ENCODE data around the gene JAK1. TPM values are rescaled to one million over a fixed set of nuclear protein-coding genes. Genes with fewer than 3 reads are reported as not detected.

JAK1 gene
- total and polyA plus RNA-seq, 2 donors (not counting 3 experiments of a cell fraction or from before 2014, with no cell fraction given) = 68.8 to 177 TPM

DNA sequence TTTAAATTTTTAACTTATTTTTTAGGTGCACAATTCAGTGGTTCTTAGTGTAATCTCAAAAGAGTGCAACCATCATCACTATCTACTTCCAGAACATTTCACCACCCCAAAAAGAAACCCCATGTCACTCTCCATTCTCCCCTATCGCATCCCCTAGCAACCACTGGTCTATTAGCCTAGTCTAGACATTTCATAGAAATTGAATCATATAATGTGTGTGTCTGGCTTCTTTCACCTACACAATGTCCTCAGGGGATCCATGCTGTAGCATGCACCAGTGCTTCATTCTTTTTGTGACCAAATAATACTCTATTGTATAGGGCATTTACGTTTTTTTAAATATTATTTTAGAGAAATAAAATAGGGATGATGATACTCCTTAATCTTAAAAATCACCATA, 64.7 kb downstream of the JAK1 start:
- Histone ChIP-seq H3K36me3 (ENCODE audit: control insufficient read depth in 2 of 2, extremely low read depth in 1 of 2, insufficient read depth in 2 of 2, low read length in 2 of 2) (no peaks in the 10 kb centered on the region), H3K27ac (ENCODE audit: insufficient read depth, low read depth, low read length) (no peak overlapping the region), H3K4me3 (replicated peaks in 1 of 3; ENCODE audit: insufficient read depth in 1 of 3, low read depth in 1 of 3, low read length in 3 of 3) (no peak overlapping the region), H3K4me2 (ENCODE audit: insufficient read depth, low read length) (no peak overlapping the region), H3K4me1 (ENCODE audit: control insufficient read depth, extremely low read depth, insufficient read depth, low read length) (peaks cover 27% of the 10 kb centered on the region), H3K9me3 (replicated peaks; ENCODE audit: control insufficient read depth, insufficient read depth, low read length) (no peaks in the 10 kb centered on the region), H4K20me1 (replicated peaks; ENCODE audit: control insufficient read depth, extremely low read depth, insufficient read depth, low read length) (peaks cover 4% of the 10 kb centered on the region), H3K79me2 (ENCODE audit: control insufficient read depth, insufficient read depth, low read length) (peaks cover 80% of the 10 kb centered on the region), H3K9me1 (replicated peaks; ENCODE audit: control insufficient read depth, extremely low read depth, insufficient read depth, low read length) (no peaks in the 10 kb centered on the region), H3K9ac (replicated peaks; ENCODE audit: extremely low read depth, insufficient read depth, low read length) (no peak overlapping the region), H3K27me3 (ENCODE audit: control insufficient read depth in 2 of 2, insufficient read depth in 2 of 2, low read length in 2 of 2) (no peaks in the 10 kb centered on the region), H2AFZ (ENCODE audit: low read depth, low read length) (no peak overlapping the region)
- no peak for FAIRE-seq
- no peak for DNase-seq (ENCODE audit: low read depth, low spot score)
- ChIA-PET CTCF (no interaction called here), POLR2A (no interaction called here)
- TF ChIP-seq POLR2A (IDR thresholded peaks at IDR 0.05; ENCODE audit: low read depth, low read length) = no peak
- TF ChIP-seq JUN (IDR thresholded peaks at IDR 0.05; ENCODE audit: borderline replicate concordance, insufficient read depth, insufficient read length, low read depth) = no peak
- TF ChIP-seq GATA2 (IDR thresholded peaks at IDR 0.05; ENCODE audit: insufficient read depth, insufficient read length, low read depth, low read length) = no peak
- TF ChIP-seq, protein P1, sequence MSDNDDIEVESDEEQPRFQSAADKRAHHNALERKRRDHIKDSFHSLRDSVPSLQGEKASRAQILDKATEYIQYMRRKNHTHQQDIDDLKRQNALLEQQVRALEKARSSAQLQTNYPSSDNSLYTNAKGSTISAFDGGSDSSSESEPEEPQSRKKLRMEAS (IDR thresholded peaks at IDR 0.05; ENCODE audit: insufficient read depth, insufficient read length) = no peak
- TF ChIP-seq, protein P2, sequence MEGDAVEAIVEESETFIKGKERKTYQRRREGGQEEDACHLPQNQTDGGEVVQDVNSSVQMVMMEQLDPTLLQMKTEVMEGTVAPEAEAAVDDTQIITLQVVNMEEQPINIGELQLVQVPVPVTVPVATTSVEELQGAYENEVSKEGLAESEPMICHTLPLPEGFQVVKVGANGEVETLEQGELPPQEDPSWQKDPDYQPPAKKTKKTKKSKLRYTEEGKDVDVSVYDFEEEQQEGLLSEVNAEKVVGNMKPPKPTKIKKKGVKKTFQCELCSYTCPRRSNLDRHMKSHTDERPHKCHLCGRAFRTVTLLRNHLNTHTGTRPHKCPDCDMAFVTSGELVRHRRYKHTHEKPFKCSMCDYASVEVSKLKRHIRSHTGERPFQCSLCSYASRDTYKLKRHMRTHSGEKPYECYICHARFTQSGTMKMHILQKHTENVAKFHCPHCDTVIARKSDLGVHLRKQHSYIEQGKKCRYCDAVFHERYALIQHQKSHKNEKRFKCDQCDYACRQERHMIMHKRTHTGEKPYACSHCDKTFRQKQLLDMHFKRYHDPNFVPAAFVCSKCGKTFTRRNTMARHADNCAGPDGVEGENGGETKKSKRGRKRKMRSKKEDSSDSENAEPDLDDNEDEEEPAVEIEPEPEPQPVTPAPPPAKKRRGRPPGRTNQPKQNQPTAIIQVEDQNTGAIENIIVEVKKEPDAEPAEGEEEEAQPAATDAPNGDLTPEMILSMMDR (IDR thresholded peaks at IDR 0.05; ENCODE audit: extremely low read depth in 1 of 2, insufficient read depth in 1 of 2, low read depth in 1 of 2, low read length in 2 of 2) = no peak
- TF ChIP-seq POLR2AphosphoS5 (IDR thresholded peaks at IDR 0.05; ENCODE audit: insufficient read depth, low read depth, low read length) = no peak
- TF ChIP-seq FOS (IDR thresholded peaks at IDR 0.05; ENCODE audit: borderline replicate concordance, insufficient read depth, low read length) = no peak
- no peak for TF ChIP-seq MYC (IDR thresholded peaks at IDR 0.05; ENCODE audit: low read depth, low read length)
- TF ChIP-seq EZH2 (IDR thresholded peaks at IDR 0.05; ENCODE audit: borderline replicate concordance, low read depth, low read length, severe bottlenecking) = no peak
- dilution Hi-C loops (cut with MboI; ENCODE audit: extremely low pct_ligation_motif_present, low sequenced_read_pairs) (no loop called here), intact Hi-C loops (cut with micrococcal nuclease) (no loop called here)
- no TSS peak for BruUV-seq (replicated peaks)

All from endothelial cell of umbilical vein (primary cell).